Thyroid gland (tissue), 4 donors: Measurements from ENCODE around the gene TMEM94. TPM values are rescaled to one million over a fixed set of nuclear protein-coding genes. Genes with fewer than 3 reads are reported as not detected.

ENCODE experiments used
- DNase-seq, 2 donors: peaks; one replicate each; pipeline ENCODE4 v3.0.0-alpha.2; 2019
- H3K27ac ChIP-seq, 3 donors: fragments of 200-600 bp; sonication (generic); 1 replicate in 2 of 3; 2 replicates in 1 of 3; pipeline ENCODE4 v1.5.1; 2016 to 2019; ENCODE audit warnings: mild to moderate bottlenecking in 1 of 3, moderate library complexity in 1 of 3
- H3K27me3 ChIP-seq: fragments of 200-600 bp; sonication (generic); one replicate; pipeline ENCODE4 v1.5.1; 2019
- H3K36me3 ChIP-seq, 2 donors: fragments of 200-600 bp; sonication (generic); one replicate each; pipeline ENCODE4 v1.5.1; 2016 to 2019
- H3K4me1 ChIP-seq, 2 donors: fragments of 200-600 bp; sonication (generic); one replicate each; pipeline ENCODE4 v1.5.1; 2017 to 2019
- H3K4me3 ChIP-seq, 3 donors: fragments of 200-600 bp; sonication (generic); replicated peaks in 1 of 3; 1 replicate in 2 of 3; 2 replicates in 1 of 3; pipeline ENCODE4 v1.5.1; 2016; ENCODE audit warnings: mild to moderate bottlenecking in 1 of 3
- H3K9me3 ChIP-seq: fragments of 200-600 bp; sonication (generic); one replicate; pipeline ENCODE4 v1.5.1; 2017
- POLR2A ChIP-seq, 2 donors: fragments of 450-650 bp; IDR thresholded peaks; one replicate each; pipeline ENCODE4 v1.6.1; 2017; ENCODE audit warnings: antibody characterized with exemption in 2 of 2, mild to moderate bottlenecking in 2 of 2, moderate library complexity in 1 of 2
- WGBS, 2 donors: methylation state at CpG; one replicate each; pipeline ENCODE4 v1.1.5; 2017; 5-methylcytosine and 5-hydroxymethylcytosine counted together
- intact Hi-C: fragments of 100-400 bp; cut with DNase I; formaldehyde crosslinking; loops from one replicate; pipeline ENCODE4 v1.15.1; 2023
- total RNA-seq, 4 donors: library from RNA; depleted of rRNA; stranded (reverse); fragments of >200 nt; gene quantifications; one replicate each; pipeline ENCODE4 v1.2.3, GENCODE V29; 2016
- TF ChIP-seq, protein P1 (sequence below), 6 experiments: fragments of 200-600 bp in 3 of 6; fragments of 450-650 bp in 3 of 6; sonication (generic) in 3 of 6; IDR thresholded peaks; one replicate each; pipeline ENCODE4 v1.5.1; 2016 to 2019; ENCODE audit warnings: antibody characterized with exemption in 6 of 6, mild to moderate bottlenecking in 2 of 6, inconsistent platforms in 1 of 6, moderate library complexity in 1 of 6

The TMEM94 gene
- total RNA-seq, 4 donors from 2014 or later, result 52.1 to 116 (median 92.7) TPM

DNA sequence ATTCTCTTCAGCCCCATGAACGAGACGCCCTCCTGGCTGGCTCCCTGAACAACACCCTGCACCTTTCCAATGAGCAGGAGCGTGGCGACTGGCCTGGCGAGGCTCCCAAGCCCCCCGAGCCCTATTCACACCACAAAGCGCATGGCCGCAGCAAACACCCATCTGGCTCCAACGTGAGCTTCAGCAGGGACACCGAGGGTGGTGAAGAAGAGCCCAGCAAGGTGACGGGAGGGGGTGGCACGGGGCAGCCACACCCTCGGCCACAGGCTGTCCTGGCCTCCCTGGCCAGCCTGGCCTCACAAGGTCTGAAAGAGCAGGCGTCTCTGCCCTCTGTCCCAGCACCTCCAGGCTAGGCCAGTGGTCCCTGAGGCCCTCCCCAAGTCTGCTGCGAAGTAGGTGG, 35.2 kb downstream of the TMEM94 start:
- WGBS, 2 donors, result 90% methylated on average over 13 to 14 of the region's 15 CpGs
- H3K27me3 ChIP-seq, result no peaks in the 10 kb centered on the region
- peaks cover 0 to 12% of the 10 kb centered on the region in 2 donors for H3K4me1 ChIP-seq
- intact Hi-C loops, result no loop called here
- no peaks in the 10 kb centered on the region for H3K9me3 ChIP-seq
- DNase-seq, result no peak
- no peak overlapping the region for H3K4me3 ChIP-seq
- peaks cover 35 to 47% of the 10 kb centered on the region in 2 donors for H3K36me3 ChIP-seq
- TF ChIP-seq POLR2A (IDR thresholded peaks at IDR 0.05), result no peak
- TF ChIP-seq, protein P1, sequence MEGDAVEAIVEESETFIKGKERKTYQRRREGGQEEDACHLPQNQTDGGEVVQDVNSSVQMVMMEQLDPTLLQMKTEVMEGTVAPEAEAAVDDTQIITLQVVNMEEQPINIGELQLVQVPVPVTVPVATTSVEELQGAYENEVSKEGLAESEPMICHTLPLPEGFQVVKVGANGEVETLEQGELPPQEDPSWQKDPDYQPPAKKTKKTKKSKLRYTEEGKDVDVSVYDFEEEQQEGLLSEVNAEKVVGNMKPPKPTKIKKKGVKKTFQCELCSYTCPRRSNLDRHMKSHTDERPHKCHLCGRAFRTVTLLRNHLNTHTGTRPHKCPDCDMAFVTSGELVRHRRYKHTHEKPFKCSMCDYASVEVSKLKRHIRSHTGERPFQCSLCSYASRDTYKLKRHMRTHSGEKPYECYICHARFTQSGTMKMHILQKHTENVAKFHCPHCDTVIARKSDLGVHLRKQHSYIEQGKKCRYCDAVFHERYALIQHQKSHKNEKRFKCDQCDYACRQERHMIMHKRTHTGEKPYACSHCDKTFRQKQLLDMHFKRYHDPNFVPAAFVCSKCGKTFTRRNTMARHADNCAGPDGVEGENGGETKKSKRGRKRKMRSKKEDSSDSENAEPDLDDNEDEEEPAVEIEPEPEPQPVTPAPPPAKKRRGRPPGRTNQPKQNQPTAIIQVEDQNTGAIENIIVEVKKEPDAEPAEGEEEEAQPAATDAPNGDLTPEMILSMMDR (IDR thresholded peaks at IDR 0.05), result no peak
- no peak overlapping the region for H3K27ac ChIP-seq

DNA sequence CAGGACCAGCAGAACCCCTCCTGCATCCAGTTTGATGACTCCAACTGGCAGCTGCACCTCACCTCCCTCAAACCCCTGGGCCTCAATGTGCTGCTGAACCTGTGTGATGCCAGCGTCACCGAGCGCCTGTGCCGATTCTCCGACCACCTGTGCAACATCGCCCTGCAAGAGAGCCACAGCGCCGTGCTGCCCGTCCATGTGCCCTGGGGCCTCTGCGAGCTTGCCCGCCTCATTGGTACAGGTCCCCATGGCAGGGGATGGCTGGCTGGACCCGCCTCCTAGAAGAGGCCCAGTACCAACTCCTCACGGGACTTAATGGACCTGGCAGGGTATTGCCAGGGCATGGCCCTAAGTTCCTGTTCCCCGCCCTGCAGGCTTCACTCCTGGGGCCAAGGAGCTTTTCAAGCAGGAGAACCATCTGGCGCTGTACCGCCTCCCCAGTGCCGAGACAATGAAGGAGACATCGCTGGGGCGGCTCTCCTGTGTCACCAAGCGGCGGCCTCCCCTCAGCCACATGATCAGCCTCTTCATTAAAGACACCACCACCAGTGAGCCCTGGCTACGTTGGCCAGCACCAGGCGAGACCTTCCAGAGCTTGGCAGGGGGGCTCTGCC, 36.2 kb downstream of the TMEM94 start:
- Histone ChIP-seq H3K4me1 (peaks cover 0 to 4% of the 10 kb centered on the region in 2 donors), H3K36me3 (peaks cover 37 to 51% of the 10 kb centered on the region in 2 donors), H3K9me3 (no peaks in the 10 kb centered on the region), H3K4me3 (no peak overlapping the region), H3K27ac (no peak overlapping the region), H3K27me3 (no peaks in the 10 kb centered on the region)
- no peak for TF ChIP-seq POLR2A (IDR thresholded peaks at IDR 0.05)
- TF ChIP-seq, protein P1 (IDR thresholded peaks at IDR 0.05), result no peak
- WGBS, 2 donors, result 89 to 92% methylated on average over 15 to 23 of the region's 23 CpGs
- intact Hi-C loops, result no loop called here
- no peak for DNase-seq

DNA sequence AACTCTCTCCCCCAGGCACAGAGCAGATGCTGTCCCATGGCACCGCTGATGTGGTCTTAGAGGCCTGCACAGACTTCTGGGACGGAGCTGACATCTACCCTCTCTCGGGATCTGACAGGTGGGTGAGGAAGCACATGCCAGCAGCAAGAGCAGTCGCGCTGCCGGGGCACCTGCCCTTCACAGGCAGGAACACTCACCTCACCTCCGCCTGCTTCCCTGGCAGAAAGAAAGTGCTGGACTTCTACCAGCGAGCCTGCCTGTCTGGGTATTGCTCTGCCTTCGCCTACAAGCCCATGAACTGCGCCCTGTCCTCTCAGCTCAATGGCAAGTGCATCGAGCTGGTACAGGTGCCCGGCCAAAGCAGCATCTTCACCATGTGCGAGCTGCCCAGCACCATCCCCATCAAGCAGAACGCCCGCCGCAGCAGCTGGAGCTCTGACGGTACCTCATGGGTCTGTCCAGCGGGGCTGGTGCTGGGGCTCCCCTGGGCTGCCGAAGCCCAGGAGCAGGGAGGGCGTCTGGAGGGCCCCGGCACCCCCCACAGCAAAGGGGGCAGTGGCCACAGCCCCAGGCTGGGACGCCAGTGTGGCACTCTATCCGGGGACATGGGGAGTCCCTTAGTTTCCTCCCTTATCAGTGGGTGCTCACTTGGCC, 37.2 kb downstream of the TMEM94 start:
- TF ChIP-seq, protein P1 (IDR thresholded peaks at IDR 0.05), result no peak
- no peak for TF ChIP-seq POLR2A (IDR thresholded peaks at IDR 0.05)
- intact Hi-C loops, result no loop called here
- Histone ChIP-seq H3K4me3 (no peak overlapping the region), H3K27ac (no peak overlapping the region), H3K4me1 (no peaks in the 10 kb centered on the region), H3K36me3 (peaks cover 37 to 56% of the 10 kb centered on the region in 2 donors), H3K27me3 (no peaks in the 10 kb centered on the region), H3K9me3 (no peaks in the 10 kb centered on the region)
- DNase-seq, result no peak
- WGBS, 2 donors, result 96% methylated on average over 7 of the region's 23 CpGs; no CpG with 5 or more reads in 1 of the 2 donors

DNA sequence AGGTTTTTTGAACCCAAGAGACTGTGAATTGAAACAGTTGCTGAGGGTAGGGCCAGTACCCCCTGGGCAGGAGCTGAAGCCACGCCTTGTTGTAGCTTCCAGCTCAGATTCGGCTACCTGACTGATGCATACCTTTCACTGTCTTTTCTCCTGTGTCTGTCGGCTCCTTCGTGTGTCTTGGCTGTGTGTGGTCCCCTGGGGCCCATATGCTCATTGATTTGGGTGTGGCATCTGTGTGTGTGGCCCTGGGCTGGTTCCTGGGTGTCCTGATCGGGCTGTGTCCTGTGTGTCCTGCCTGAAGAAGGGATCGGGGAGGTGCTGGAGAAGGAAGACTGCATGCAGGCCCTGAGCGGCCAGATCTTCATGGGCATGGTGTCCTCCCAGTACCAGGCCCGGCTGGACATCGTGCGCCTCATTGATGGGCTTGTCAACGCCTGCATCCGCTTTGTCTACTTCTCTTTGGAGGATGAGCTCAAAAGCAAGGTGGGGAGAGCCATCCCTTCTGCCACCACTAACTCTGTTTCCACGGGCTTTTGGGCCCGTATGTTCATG, 38.0 kb downstream of the TMEM94 start:
- H3K27me3 ChIP-seq, result no peaks in the 10 kb centered on the region
- H3K4me1 ChIP-seq, result no peaks in the 10 kb centered on the region
- H3K4me3 ChIP-seq, result no peak overlapping the region
- H3K9me3 ChIP-seq, result no peaks in the 10 kb centered on the region
- intact Hi-C loops, result no loop called here
- TF ChIP-seq, protein P1 (IDR thresholded peaks at IDR 0.05), result no peak
- no peak for TF ChIP-seq POLR2A (IDR thresholded peaks at IDR 0.05)
- WGBS, 2 donors, result 94 to 98% methylated on average over 8 to 14 of the region's 14 CpGs
- no peak overlapping the region for H3K27ac ChIP-seq
- DNase-seq, result no peak
- peaks cover 37 to 56% of the 10 kb centered on the region in 2 donors for H3K36me3 ChIP-seq

DNA sequence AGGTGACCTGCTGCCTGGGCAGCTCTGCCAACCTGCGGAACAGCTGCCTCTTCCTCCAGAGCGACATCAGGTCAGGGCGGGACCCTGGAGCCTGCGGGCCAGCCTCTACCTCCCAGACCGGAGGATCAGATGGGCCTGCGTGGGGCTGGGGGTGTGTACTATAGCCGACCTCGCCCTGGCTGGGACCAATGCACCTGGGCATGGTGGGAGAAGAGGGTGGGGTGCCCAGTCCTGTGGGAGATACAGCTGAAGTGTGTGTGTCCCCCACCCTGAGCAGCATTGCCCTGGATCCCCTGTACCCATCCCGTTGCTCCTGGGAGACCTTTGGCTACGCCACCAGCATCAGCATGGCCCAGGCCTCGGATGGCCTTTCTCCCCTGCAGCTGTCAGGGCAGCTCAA, 39.6 kb downstream of the TMEM94 start:
- no peak for DNase-seq
- H3K27ac ChIP-seq, result no peak overlapping the region
- H3K36me3 ChIP-seq, result peaks cover 43 to 65% of the 10 kb centered on the region in 2 donors
- no peaks in the 10 kb centered on the region for H3K4me1 ChIP-seq
- intact Hi-C loops, result no loop called here
- no peaks in the 10 kb centered on the region for H3K9me3 ChIP-seq
- WGBS, 2 donors, result 92 to 100% methylated on average over 7 to 9 of the region's 11 CpGs
- H3K27me3 ChIP-seq, result no peaks in the 10 kb centered on the region
- no peak for TF ChIP-seq POLR2A (IDR thresholded peaks at IDR 0.05)
- TF ChIP-seq, protein P1 (IDR thresholded peaks at IDR 0.05), result no peak
- no peak overlapping the region for H3K4me3 ChIP-seq
